ENCODE data around the gene CADM4.

CADM4 gene

GRCh38 chr19:43631491-43631890, 8.2 kb downstream of the CADM4 start:
- no peak for DNase-seq

GRCh38 chr19:43628646-43629326, 10.9 kb downstream of the CADM4 start:
- DNase-seq = no peak

- no peak for DNase-seq
Measured at GRCh38 chr19:43626838-43627237, 12.8 kb downstream of the CADM4 start.

- DNase-seq = no peak
Measured at GRCh38 chr19:43625918-43626579, 13.6 kb downstream of the CADM4 start.

GRCh38 chr19:43624933-43625332, 14.7 kb downstream of the CADM4 start:
- DNase-seq = peak; percentile 88

GRCh38 chr19:43623889-43624670, 15.6 kb downstream of the CADM4 start:
- DNase-seq = no peak

- DNase-seq = no peak
Measured at GRCh38 chr19:43622956-43623355, 16.7 kb downstream of the CADM4 start.

GRCh38 chr19:43622070-43622469, 17.6 kb downstream of the CADM4 start:
- no peak for DNase-seq

- peak; percentile 88 for DNase-seq
Measured at GRCh38 chr19:43620061-43621001, 19.3 kb downstream of the CADM4 start.

- peak; percentile 91 for DNase-seq
Measured at GRCh38 chr19:43619262-43620060, 20.2 kb downstream of the CADM4 start, which contains the start of gene ZNF428. TSS of gene ZNF428 (minus strand) at chr19:43619629. CDS start at chr19:43614304, 5,325 bp downstream.

- peak; percentile 41 for DNase-seq
Measured at GRCh38 chr19:43618921-43619261, 20.8 kb downstream of the CADM4 start.

GRCh38 chr19:43616954-43617353, 22.7 kb downstream of the CADM4 start:
- no peak for DNase-seq

- no peak for DNase-seq
Measured at GRCh38 chr19:43616306-43616705, 23.3 kb downstream of the CADM4 start.

- no peak for DNase-seq
Measured at GRCh38 chr19:43612374-43612773, 27.3 kb downstream of the CADM4 start.

- no peak for DNase-seq
Measured at GRCh38 chr19:43611788-43612187, 27.9 kb downstream of the CADM4 start, which contains the start of gene SRRM5. TSS of gene SRRM5 (plus strand) at chr19:43612088. CDS start at chr19:43612122, 34 bp downstream.

GRCh38 chr19:43610493-43610892, 29.2 kb downstream of the CADM4 start:
- DNase-seq = no peak

- no peak for DNase-seq
Measured at GRCh38 chr19:43609872-43610271, 29.8 kb downstream of the CADM4 start.

- DNase-seq = no peak
Measured at GRCh38 chr19:43607238-43608205, 32.1 kb downstream of the CADM4 start.

- no peak for DNase-seq
Measured at GRCh38 chr19:43606569-43607229, 33.0 kb downstream of the CADM4 start.

All from CD4-positive, alpha-beta T cell treated with Interleukin-12 subunit alpha and Interleukin-12 subunit beta, for 1 hour (primary cell).